ENCODE data around the gene MRPS34.
A peak's percentile ranks its signal among the peaks of the same experiment; 100 is the strongest.

DNA sequence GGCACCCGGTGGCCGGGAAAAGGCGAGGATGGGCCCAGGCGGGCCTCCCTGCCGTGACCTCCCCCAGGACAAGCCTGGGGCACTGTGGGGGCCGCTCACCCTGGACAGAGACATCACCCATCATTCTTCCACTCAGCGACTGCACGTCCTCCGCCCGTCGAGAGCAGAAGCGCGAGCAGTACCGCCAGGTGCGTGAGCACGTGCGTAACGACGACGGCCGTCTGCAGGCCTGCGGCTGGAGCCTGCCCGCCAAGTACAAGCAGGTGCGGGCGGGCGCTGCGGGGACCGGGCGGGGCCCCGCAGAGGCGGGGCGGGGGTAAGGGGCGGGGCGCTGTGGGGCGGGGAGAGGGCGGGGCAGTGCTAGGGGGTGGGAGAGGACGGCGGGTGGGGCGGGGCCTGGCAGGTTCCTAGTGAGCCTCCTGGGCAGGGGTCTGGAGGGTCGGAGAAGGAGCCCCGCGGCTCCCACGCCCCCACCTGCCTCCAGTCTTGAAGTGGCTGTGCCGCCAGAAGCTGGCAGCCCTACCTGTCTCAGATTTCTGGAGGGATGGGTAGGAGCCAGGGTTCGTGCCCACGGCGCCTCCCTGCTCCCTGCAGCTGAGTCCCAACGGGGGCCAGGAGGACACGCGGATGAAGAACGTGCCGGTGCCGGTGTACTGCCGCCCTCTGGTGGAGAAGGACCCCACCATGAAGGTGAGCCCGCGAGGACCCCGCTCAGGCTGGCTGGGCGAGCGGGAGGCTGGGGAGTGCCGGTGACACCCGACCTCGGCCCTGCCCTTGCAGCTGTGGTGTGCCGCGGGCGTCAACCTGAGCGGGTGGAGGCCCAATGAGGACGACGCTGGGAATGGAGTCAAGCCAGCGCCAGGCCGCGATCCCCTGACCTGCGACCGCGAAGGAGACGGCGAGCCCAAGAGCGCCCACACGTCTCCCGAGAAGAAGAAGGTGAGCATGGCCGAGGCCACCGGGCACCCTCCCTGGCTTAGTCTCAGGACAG lies 9.1 kb downstream of the MRPS34 start:
- TF ChIP-seq, protein P1, sequence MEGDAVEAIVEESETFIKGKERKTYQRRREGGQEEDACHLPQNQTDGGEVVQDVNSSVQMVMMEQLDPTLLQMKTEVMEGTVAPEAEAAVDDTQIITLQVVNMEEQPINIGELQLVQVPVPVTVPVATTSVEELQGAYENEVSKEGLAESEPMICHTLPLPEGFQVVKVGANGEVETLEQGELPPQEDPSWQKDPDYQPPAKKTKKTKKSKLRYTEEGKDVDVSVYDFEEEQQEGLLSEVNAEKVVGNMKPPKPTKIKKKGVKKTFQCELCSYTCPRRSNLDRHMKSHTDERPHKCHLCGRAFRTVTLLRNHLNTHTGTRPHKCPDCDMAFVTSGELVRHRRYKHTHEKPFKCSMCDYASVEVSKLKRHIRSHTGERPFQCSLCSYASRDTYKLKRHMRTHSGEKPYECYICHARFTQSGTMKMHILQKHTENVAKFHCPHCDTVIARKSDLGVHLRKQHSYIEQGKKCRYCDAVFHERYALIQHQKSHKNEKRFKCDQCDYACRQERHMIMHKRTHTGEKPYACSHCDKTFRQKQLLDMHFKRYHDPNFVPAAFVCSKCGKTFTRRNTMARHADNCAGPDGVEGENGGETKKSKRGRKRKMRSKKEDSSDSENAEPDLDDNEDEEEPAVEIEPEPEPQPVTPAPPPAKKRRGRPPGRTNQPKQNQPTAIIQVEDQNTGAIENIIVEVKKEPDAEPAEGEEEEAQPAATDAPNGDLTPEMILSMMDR (IDR thresholded peaks at IDR 0.05; ENCODE audit: low read depth, low read length) = peak; percentile 18
- no peak for TF ChIP-seq EZH2phosphoT487 (IDR thresholded peaks at IDR 0.05; ENCODE audit: low read depth)

Data from OCI-LY3 (cell line).